Activated B cell treated with CpG ODN at 0.5 μM for 24 hours (primary cell): ENCODE measurements around the gene BIRC3. TPM values are rescaled to one million over a fixed set of nuclear protein-coding genes. Genes with fewer than 3 reads are reported as not detected.

Source experiments
- ATAC-seq: fragments of 200-7000 bp; cut with Tn5 transposase; one replicate; pipeline ENCODE4 v1.10.0; 2021; ENCODE audit warnings: low read depth, mild to moderate bottlenecking, moderate library complexity
- CTCF ChIA-PET: fragments of 350-600 bp; sonication (Branson Sonifier 250); formaldehyde crosslinking; loops from one replicate; lab custom pipeline; 2021; ENCODE audit warnings: antibody characterized with exemption; lab: Charles Lee
- POLR2A ChIA-PET: fragments of 350-600 bp; sonication (Branson Sonifier 250); formaldehyde crosslinking; loops from one replicate; lab custom pipeline; 2021; ENCODE audit warnings: antibody characterized with exemption; lab: Charles Lee
- DNase-seq: peaks from one replicate; pipeline ENCODE4 v3.0.0; 2022
- H3K27ac Mint-ChIP-seq: one replicate; pipeline ENCODE4 v1.8.0; 2020; ENCODE audit warnings: mixed read lengths
- H3K27me3 Mint-ChIP-seq: one replicate; pipeline ENCODE4 v1.8.0; 2021; ENCODE audit warnings: mixed read lengths
- H3K36me3 Mint-ChIP-seq: one replicate; pipeline ENCODE4 v1.8.0; 2021; ENCODE audit warnings: low read depth, mixed read lengths
- H3K4me1 Mint-ChIP-seq: one replicate; pipeline ENCODE4 v1.8.0; 2021; ENCODE audit warnings: mixed read lengths
- H3K4me3 Mint-ChIP-seq: one replicate; pipeline ENCODE4 v1.8.0; 2020; ENCODE audit warnings: mild to moderate bottlenecking, mixed read lengths
- H3K9me3 Mint-ChIP-seq: one replicate; pipeline ENCODE4 v1.8.0; 2020; ENCODE audit warnings: mixed read lengths
- CTCF ChIP-seq: fragments of 200-600 bp; IDR thresholded peaks from one replicate; pipeline ENCODE4 v1.8.0; 2022; ENCODE audit warnings: antibody characterized with exemption, mild to moderate bottlenecking
- intact Hi-C: fragments of 100-400 bp; cut with micrococcal nuclease; formaldehyde crosslinking; loops from one replicate; pipeline ENCODE4 v1.15.1; 2024
- total RNA-seq: library from RNA; stranded (reverse); gene quantifications from 2 replicates; pipeline ENCODE4 v1.2.3, GENCODE V29; 2022

Gene BIRC3
- total RNA-seq, 1 donor from 2014 or later: 270 TPM

DNA sequence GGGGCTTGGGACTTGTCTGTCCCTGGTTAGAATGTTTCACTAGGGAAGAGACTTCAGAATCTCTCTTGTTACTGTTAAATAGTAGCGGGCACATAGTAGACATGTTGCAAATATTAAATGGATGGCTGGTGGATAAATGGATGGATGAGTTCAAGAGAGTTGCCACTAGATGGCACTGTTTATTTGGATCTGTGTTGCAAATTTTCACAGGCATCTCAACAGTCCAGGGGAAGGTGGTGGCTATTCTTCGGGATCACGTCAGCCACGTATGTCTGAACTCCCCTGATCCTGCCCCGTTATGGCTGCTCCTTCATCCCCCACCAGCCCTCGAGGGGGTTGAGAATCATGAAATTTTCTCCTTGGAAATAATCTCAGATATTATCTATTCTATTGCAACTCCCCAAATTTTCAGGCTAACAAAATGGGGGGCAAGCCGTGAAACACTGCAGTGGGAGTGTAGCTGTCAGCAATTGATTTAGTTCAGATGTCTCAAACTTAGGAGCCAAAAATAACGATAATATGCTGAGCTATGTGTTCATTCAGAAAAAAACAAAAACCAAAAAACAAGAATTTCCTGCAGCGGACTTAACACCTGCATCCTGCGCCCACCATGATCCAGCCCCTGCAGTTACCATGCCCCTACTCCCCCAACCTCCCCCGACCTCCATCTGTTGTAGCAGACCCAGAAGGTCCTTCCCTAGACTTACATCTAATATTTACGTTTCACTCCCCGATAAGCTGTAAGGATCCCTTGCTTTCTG lies 29.1 kb upstream of the BIRC3 start:
- DNase-seq (no peak), ATAC-seq (peak; percentile 84)
- H3K36me3 Mint-ChIP-seq: no peaks in the 10 kb centered on the region
- CTCF ChIA-PET: interaction anchor here (0.6 to 9.6 kb wide), 25 partner anchors 8 to 378 kb away, joined by 3 to 167 read pairs (median 4); partner anchors contain the start of genes BIRC2 and BIRC3
- POLR2A ChIA-PET: interaction anchor here (0.6 to 14.2 kb wide), 6 partner anchors 26 to 378 kb away, joined by 3 to 424 read pairs (median 6); partner anchors contain the start of genes BIRC2 and BIRC3
- no peaks in the 10 kb centered on the region for H3K9me3 Mint-ChIP-seq
- intact Hi-C loops: loop anchor here (1.0 to 5.0 kb wide), 10 partner anchors 29 to 378 kb away; partner anchors contain the start of genes BIRC2 and BIRC3
- H3K27ac Mint-ChIP-seq: peak overlapping the region; percentile 57
- peaks cover 37% of the 10 kb centered on the region for H3K4me1 Mint-ChIP-seq
- no peaks in the 10 kb centered on the region for H3K27me3 Mint-ChIP-seq
- no peak for TF ChIP-seq CTCF
- peak overlapping the region; percentile 74 for H3K4me3 Mint-ChIP-seq

DNA sequence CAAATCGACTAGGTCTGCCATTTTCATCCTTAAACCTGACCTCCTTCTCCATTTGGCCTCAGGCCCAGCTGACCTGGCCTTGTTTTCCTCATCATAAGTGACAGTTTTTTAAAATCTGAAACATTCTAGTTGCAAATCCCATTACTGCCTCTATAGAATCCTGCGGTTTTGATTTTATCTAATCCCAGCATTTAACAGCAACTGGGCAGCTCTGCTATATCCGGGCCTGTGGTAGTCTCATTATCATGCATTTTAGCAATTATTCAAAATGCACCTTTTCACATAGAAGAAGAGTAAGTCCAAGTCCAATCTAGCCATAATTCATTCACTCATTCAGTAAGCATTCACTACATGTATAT lies 28.6 kb upstream of the BIRC3 start:
- DNase-seq: no peak
- no peak for TF ChIP-seq CTCF
- POLR2A ChIA-PET: interaction anchor here (0.8 to 14.2 kb wide), 5 partner anchors 25 to 378 kb away, joined by 4 to 424 read pairs (median 7); partner anchors contain the start of genes BIRC2 and BIRC3
- CTCF ChIA-PET: interaction anchor here (0.6 to 9.6 kb wide), 19 partner anchors 9 to 377 kb away, joined by 3 to 167 read pairs (median 7); partner anchors contain the start of genes BIRC2 and BIRC3
- H3K9me3 Mint-ChIP-seq: no peaks in the 10 kb centered on the region
- H3K27me3 Mint-ChIP-seq: no peaks in the 10 kb centered on the region
- peak overlapping the region; percentile 74 for H3K4me3 Mint-ChIP-seq
- intact Hi-C loops: loop anchor here (1.0 to 5.0 kb wide), 10 partner anchors 29 to 378 kb away; partner anchors contain the start of genes BIRC2 and BIRC3
- peaks cover 41% of the 10 kb centered on the region for H3K4me1 Mint-ChIP-seq
- no peaks in the 10 kb centered on the region for H3K36me3 Mint-ChIP-seq
- no peak for ATAC-seq
- H3K27ac Mint-ChIP-seq: peak overlapping the region; percentile 8

DNA sequence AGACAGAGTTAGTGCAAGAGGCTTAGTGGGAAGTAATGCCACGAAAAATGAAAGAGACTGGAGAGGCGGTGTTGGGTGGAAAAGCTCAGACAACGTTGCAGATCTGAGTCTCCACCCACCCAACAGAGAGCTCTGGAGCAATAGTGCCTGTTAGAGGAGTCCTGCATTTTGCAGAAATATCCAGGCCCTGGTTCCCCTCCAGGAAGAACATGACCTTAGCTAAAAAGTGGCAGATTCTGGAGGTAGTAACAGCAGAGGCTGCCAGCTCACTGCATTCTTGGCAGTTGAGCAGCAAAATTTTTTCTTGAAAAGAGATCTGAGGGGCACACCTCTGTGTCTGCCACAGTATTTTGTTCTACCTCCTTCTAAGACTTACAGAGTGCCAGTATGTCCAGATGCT lies 27.7 kb upstream of the BIRC3 start:
- no peaks in the 10 kb centered on the region for H3K27me3 Mint-ChIP-seq
- intact Hi-C loops: loop anchor here (2.0 to 5.0 kb wide), 3 partner anchors 103 to 257 kb away; no protein-coding TSS in a partner anchor
- TF ChIP-seq CTCF: no peak
- no peaks in the 10 kb centered on the region for H3K36me3 Mint-ChIP-seq
- H3K27ac Mint-ChIP-seq: no peak overlapping the region
- ChIA-PET CTCF (interaction anchor here (1.1 to 9.6 kb wide), 10 partner anchors 10 to 376 kb away, joined by 5 to 167 read pairs (median 12); partner anchors contain the start of gene BIRC3), POLR2A (interaction anchor here (0.5 to 14.2 kb wide), 3 partner anchors 24 to 321 kb away, joined by 8 to 424 read pairs (median 9); partner anchors contain the start of gene BIRC3)
- no peak for ATAC-seq
- no peaks in the 10 kb centered on the region for H3K9me3 Mint-ChIP-seq
- H3K4me1 Mint-ChIP-seq: peaks cover 50% of the 10 kb centered on the region
- no peak for DNase-seq
- no peak overlapping the region for H3K4me3 Mint-ChIP-seq

- intact Hi-C loops: no loop called here
- Mint-ChIP-seq H3K27ac (no peak overlapping the region), H3K4me3 (no peak overlapping the region), H3K4me1 (peaks cover 68% of the 10 kb centered on the region), H3K36me3 (no peaks in the 10 kb centered on the region), H3K27me3 (no peaks in the 10 kb centered on the region), H3K9me3 (no peaks in the 10 kb centered on the region)
- TF ChIP-seq CTCF: no peak
- ChIA-PET POLR2A (interaction anchor here (14.2 kb wide), 1 partner anchor 22 kb away, joined by 424 read pairs; the partner anchor contains the start of gene BIRC3), CTCF (interaction anchor here (0.9 to 9.6 kb wide), 5 partner anchors 19 to 374 kb away, joined by 3 to 167 read pairs (median 25); partner anchors contain the start of gene BIRC3)
- ATAC-seq (no peak), DNase-seq (no peak)
Measured at GRCh38 chr11:102291831-102292230, 25.5 kb upstream of the BIRC3 start.
